WTC11 (cell line): ENCODE results near the gene CARD11. TPM values are rescaled to one million over a fixed set of nuclear protein-coding genes. Genes with fewer than 3 reads are reported as not detected.

Experiments used
- ATAC-seq: fragments of 200-7000 bp; cut with Tn5 transposase; 2 replicates; pipeline ENCODE4 v1.10.0; 2021; ENCODE audit warnings: mild to moderate bottlenecking, moderate library complexity
- CTCF ChIA-PET: fragments of 300-600 bp; sonication (Branson Sonifier 250); formaldehyde crosslinking; loops from one replicate; lab custom pipeline; 2021; ENCODE audit warnings: antibody characterized with exemption; lab: Charles Lee
- POLR2A ChIA-PET: fragments of 350-600 bp; sonication (Branson Sonifier 250); formaldehyde crosslinking; loops from one replicate; lab custom pipeline; 2021; ENCODE audit warnings: antibody characterized with exemption; lab: Charles Lee
- DNase-seq: peaks from one replicate; pipeline ENCODE4 v3.0.0; 2021; ENCODE audit warnings: low spot score
- H3K27ac Mint-ChIP-seq: 2 replicates; pipeline ENCODE4 v1.8.0; 2021; ENCODE audit warnings: mixed read lengths
- H3K27me3 Mint-ChIP-seq: 2 replicates; pipeline ENCODE4 v1.8.0; 2021; ENCODE audit warnings: low read depth, mild to moderate bottlenecking, moderate library complexity, mixed read lengths
- H3K36me3 Mint-ChIP-seq: 2 replicates; pipeline ENCODE4 v1.8.0; 2021; ENCODE audit warnings: mixed read lengths
- H3K4me1 Mint-ChIP-seq: 2 replicates; pipeline ENCODE4 v1.8.0; 2022; ENCODE audit warnings: mixed read lengths
- H3K4me3 Mint-ChIP-seq: 2 replicates; pipeline ENCODE4 v1.8.0; 2021; ENCODE audit warnings: mild to moderate bottlenecking, moderate library complexity, mixed read lengths
- H3K9me3 Mint-ChIP-seq: 2 replicates; pipeline ENCODE4 v1.8.0; 2021; ENCODE audit warnings: mixed read lengths
- MYBL2 ChIP-seq: sonication (generic); formaldehyde crosslinking; IDR thresholded peaks from 2 replicates; pipeline ENCODE4 v1.8.1; 2023; ENCODE audit warnings: mild to moderate bottlenecking, moderate library complexity, missing genetic modification reagents
- ZNF263 ChIP-seq: sonication (generic); formaldehyde crosslinking; IDR thresholded peaks from 2 replicates; pipeline ENCODE4 v1.8.1; 2022; ENCODE audit warnings: low read depth, mild to moderate bottlenecking, moderate library complexity, missing genetic modification reagents
- total RNA-seq: library from RNA; stranded (reverse); gene quantifications from 3 replicates; pipeline ENCODE4 v1.2.3, GENCODE V29; 2021
- TF ChIP-seq, protein P1 (sequence below): sonication (generic); formaldehyde crosslinking; IDR thresholded peaks from 2 replicates; pipeline ENCODE4 v1.8.0; 2022; ENCODE audit warnings: mild to moderate bottlenecking, missing genetic modification reagents
- TF ChIP-seq, protein P2 (sequence below): fragments of 250-450 bp; sonication (Bioruptor Pico); IDR thresholded peaks from 2 replicates; pipeline ENCODE4 v1.9.0; 2021; ENCODE audit warnings: mild to moderate bottlenecking
- TF ChIP-seq, protein P3 (sequence below): sonication (generic); formaldehyde crosslinking; IDR thresholded peaks from 2 replicates; pipeline ENCODE4 v1.8.0; 2022; ENCODE audit warnings: mild to moderate bottlenecking, missing genetic modification reagents
- TF ChIP-seq, protein P4 (sequence below): sonication (generic); formaldehyde crosslinking; IDR thresholded peaks from 2 replicates; pipeline ENCODE4 v1.8.1; 2023; ENCODE audit warnings: mild to moderate bottlenecking, moderate library complexity, missing genetic modification reagents
- TF ChIP-seq, protein P5 (sequence below): sonication (generic); formaldehyde crosslinking; IDR thresholded peaks from 2 replicates; pipeline ENCODE4 v1.8.1; 2023; ENCODE audit warnings: mild to moderate bottlenecking, missing genetic modification reagents
- TF ChIP-seq, protein P6 (sequence below): sonication (generic); formaldehyde crosslinking; IDR thresholded peaks from 2 replicates; pipeline ENCODE4 v1.8.1; 2023; ENCODE audit warnings: mild to moderate bottlenecking, missing genetic modification reagents, moderate library complexity
- TF ChIP-seq, protein P7 (sequence below): sonication (generic); formaldehyde crosslinking; conservative IDR thresholded peaks from 2 replicates; pipeline ENCODE4 v1.8.1; 2023; ENCODE audit warnings: mild to moderate bottlenecking, low read depth, missing genetic modification reagents, moderate library complexity
- TF ChIP-seq, protein P8 (sequence below): fragments of 200-600 bp; IDR thresholded peaks from 2 replicates; pipeline ENCODE4 v1.8.0; 2022; ENCODE audit warnings: antibody characterized with exemption

The CARD11 gene
- total RNA-seq, 1 experiment from 2014 or later = 40.8 TPM

DNA sequence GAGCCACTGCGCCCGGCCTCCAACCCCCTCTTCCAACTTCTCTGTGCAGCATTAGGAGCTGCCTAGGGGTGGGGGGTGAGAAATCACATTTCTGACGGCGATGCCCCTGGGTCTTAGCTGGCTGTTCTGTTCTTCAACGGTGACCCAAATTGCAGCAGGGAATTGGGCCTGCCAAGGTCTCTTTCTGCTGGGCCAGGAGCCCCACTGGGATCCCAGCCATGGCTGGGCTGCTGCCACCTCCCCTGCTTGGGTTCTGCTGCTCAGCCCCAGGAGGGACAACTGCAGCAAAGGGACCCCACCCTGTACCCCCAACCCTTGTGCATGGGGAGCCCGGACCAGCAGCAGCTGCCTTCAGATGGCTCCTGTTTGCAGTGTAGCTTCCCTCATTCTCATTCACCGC, 155.9 kb downstream of the CARD11 start:
- Mint-ChIP-seq H3K9me3 (no peaks in the 10 kb centered on the region), H3K4me3 (no peak overlapping the region), H3K27ac (no peak overlapping the region), H3K36me3 (no peaks in the 10 kb centered on the region), H3K4me1 (peaks cover 9% of the 10 kb centered on the region), H3K27me3 (no peaks in the 10 kb centered on the region)
- ChIA-PET POLR2A (no interaction called here), CTCF (interaction anchor here (0.5 to 2.4 kb wide), 14 partner anchors 23 to 518 kb away, joined by 3 to 10 read pairs (median 4); no protein-coding TSS in a partner anchor)
- TF ChIP-seq, protein P1, sequence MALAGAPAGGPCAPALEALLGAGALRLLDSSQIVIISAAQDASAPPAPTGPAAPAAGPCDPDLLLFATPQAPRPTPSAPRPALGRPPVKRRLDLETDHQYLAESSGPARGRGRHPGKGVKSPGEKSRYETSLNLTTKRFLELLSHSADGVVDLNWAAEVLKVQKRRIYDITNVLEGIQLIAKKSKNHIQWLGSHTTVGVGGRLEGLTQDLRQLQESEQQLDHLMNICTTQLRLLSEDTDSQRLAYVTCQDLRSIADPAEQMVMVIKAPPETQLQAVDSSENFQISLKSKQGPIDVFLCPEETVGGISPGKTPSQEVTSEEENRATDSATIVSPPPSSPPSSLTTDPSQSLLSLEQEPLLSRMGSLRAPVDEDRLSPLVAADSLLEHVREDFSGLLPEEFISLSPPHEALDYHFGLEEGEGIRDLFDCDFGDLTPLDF (CRISPR knock-in tag) = no peak
- TF ChIP-seq, protein P2, sequence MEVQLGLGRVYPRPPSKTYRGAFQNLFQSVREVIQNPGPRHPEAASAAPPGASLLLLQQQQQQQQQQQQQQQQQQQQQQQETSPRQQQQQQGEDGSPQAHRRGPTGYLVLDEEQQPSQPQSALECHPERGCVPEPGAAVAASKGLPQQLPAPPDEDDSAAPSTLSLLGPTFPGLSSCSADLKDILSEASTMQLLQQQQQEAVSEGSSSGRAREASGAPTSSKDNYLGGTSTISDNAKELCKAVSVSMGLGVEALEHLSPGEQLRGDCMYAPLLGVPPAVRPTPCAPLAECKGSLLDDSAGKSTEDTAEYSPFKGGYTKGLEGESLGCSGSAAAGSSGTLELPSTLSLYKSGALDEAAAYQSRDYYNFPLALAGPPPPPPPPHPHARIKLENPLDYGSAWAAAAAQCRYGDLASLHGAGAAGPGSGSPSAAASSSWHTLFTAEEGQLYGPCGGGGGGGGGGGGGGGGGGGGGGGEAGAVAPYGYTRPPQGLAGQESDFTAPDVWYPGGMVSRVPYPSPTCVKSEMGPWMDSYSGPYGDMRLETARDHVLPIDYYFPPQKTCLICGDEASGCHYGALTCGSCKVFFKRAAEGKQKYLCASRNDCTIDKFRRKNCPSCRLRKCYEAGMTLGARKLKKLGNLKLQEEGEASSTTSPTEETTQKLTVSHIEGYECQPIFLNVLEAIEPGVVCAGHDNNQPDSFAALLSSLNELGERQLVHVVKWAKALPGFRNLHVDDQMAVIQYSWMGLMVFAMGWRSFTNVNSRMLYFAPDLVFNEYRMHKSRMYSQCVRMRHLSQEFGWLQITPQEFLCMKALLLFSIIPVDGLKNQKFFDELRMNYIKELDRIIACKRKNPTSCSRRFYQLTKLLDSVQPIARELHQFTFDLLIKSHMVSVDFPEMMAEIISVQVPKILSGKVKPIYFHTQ (CRISPR knock-in tag) = no peak
- TF ChIP-seq, protein P3, sequence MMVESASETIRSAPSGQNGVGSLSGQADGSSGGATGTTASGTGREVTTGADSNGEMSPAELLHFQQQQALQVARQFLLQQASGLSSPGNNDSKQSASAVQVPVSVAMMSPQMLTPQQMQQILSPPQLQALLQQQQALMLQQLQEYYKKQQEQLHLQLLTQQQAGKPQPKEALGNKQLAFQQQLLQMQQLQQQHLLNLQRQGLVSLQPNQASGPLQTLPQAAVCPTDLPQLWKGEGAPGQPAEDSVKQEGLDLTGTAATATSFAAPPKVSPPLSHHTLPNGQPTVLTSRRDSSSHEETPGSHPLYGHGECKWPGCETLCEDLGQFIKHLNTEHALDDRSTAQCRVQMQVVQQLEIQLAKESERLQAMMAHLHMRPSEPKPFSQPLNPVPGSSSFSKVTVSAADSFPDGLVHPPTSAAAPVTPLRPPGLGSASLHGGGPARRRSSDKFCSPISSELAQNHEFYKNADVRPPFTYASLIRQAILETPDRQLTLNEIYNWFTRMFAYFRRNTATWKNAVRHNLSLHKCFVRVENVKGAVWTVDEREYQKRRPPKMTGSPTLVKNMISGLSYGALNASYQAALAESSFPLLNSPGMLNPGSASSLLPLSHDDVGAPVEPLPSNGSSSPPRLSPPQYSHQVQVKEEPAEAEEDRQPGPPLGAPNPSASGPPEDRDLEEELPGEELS = no peak
- no peak for TF ChIP-seq MYBL2 (CRISPR knock-in tag)
- TF ChIP-seq, protein P4, sequence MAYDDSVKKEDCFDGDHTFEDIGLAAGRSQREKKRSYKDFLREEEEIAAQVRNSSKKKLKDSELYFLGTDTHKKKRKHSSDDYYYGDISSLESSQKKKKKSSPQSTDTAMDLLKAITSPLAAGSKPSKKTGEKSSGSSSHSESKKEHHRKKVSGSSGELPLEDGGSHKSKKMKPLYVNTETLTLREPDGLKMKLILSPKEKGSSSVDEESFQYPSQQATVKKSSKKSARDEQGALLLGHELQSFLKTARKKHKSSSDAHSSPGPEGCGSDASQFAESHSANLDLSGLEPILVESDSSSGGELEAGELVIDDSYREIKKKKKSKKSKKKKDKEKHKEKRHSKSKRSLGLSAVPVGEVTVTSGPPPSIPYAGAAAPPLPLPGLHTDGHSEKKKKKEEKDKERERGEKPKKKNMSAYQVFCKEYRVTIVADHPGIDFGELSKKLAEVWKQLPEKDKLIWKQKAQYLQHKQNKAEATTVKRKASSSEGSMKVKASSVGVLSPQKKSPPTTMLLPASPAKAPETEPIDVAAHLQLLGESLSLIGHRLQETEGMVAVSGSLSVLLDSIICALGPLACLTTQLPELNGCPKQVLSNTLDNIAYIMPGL (CRISPR knock-in tag) = no peak
- no peak for TF ChIP-seq ZNF263 (CRISPR knock-in tag)
- DNase-seq (no peak), ATAC-seq (no peak)

DNA sequence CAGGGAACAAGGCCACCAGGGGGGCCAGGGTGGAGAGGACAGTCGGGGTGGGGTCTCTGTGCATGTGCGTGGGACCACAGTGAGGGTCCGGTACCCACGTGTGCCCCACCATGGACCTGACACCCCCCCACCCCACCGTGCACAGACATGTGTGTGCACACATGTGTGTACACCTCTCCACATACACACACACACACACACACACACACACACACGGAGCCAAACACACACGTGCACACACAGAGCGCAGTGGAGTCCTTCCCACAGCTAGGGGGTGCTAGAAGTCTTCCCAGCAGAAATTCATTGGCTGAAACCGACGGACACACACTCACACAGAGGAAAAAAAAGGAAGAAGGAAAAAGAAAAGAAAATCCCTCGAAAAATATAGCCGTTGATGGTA, 156.8 kb downstream of the CARD11 start:
- Mint-ChIP-seq H3K9me3 (no peaks in the 10 kb centered on the region), H3K4me3 (no peak overlapping the region), H3K27ac (no peak overlapping the region), H3K27me3 (no peaks in the 10 kb centered on the region), H3K36me3 (no peaks in the 10 kb centered on the region)
- DNase-seq (peak; percentile 59), ATAC-seq (peak; percentile 82)
- TF ChIP-seq, protein P5, sequence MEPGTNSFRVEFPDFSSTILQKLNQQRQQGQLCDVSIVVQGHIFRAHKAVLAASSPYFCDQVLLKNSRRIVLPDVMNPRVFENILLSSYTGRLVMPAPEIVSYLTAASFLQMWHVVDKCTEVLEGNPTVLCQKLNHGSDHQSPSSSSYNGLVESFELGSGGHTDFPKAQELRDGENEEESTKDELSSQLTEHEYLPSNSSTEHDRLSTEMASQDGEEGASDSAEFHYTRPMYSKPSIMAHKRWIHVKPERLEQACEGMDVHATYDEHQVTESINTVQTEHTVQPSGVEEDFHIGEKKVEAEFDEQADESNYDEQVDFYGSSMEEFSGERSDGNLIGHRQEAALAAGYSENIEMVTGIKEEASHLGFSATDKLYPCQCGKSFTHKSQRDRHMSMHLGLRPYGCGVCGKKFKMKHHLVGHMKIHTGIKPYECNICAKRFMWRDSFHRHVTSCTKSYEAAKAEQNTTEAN = peak; percentile 76
- TF ChIP-seq, protein P6, sequence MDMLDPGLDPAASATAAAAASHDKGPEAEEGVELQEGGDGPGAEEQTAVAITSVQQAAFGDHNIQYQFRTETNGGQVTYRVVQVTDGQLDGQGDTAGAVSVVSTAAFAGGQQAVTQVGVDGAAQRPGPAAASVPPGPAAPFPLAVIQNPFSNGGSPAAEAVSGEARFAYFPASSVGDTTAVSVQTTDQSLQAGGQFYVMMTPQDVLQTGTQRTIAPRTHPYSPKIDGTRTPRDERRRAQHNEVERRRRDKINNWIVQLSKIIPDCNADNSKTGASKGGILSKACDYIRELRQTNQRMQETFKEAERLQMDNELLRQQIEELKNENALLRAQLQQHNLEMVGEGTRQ (CRISPR knock-in tag) = peak; percentile 49; the same call in 1 of the 2 replicates
- no peak for TF ChIP-seq ZNF263 (CRISPR knock-in tag)
- TF ChIP-seq, protein P7, sequence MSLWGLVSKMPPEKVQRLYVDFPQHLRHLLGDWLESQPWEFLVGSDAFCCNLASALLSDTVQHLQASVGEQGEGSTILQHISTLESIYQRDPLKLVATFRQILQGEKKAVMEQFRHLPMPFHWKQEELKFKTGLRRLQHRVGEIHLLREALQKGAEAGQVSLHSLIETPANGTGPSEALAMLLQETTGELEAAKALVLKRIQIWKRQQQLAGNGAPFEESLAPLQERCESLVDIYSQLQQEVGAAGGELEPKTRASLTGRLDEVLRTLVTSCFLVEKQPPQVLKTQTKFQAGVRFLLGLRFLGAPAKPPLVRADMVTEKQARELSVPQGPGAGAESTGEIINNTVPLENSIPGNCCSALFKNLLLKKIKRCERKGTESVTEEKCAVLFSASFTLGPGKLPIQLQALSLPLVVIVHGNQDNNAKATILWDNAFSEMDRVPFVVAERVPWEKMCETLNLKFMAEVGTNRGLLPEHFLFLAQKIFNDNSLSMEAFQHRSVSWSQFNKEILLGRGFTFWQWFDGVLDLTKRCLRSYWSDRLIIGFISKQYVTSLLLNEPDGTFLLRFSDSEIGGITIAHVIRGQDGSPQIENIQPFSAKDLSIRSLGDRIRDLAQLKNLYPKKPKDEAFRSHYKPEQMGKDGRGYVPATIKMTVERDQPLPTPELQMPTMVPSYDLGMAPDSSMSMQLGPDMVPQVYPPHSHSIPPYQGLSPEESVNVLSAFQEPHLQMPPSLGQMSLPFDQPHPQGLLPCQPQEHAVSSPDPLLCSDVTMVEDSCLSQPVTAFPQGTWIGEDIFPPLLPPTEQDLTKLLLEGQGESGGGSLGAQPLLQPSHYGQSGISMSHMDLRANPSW (CRISPR knock-in tag) = 0 out of 2 replicates have a peak, but pooled peaks have one; percentile 24
- TF ChIP-seq, protein P8, sequence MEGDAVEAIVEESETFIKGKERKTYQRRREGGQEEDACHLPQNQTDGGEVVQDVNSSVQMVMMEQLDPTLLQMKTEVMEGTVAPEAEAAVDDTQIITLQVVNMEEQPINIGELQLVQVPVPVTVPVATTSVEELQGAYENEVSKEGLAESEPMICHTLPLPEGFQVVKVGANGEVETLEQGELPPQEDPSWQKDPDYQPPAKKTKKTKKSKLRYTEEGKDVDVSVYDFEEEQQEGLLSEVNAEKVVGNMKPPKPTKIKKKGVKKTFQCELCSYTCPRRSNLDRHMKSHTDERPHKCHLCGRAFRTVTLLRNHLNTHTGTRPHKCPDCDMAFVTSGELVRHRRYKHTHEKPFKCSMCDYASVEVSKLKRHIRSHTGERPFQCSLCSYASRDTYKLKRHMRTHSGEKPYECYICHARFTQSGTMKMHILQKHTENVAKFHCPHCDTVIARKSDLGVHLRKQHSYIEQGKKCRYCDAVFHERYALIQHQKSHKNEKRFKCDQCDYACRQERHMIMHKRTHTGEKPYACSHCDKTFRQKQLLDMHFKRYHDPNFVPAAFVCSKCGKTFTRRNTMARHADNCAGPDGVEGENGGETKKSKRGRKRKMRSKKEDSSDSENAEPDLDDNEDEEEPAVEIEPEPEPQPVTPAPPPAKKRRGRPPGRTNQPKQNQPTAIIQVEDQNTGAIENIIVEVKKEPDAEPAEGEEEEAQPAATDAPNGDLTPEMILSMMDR = peak; percentile 66
- TF ChIP-seq, all 79 proteins: peak for 4
- peaks cover 16% of the 10 kb centered on the region for H3K4me1 Mint-ChIP-seq
- ChIA-PET CTCF (interaction anchor here (0.6 to 2.4 kb wide), 18 partner anchors 9 to 513 kb away, joined by 3 to 10 read pairs (median 4); no protein-coding TSS in a partner anchor), POLR2A (interaction anchor here (0.7 kb wide), 1 partner anchor 19 kb away, joined by 6 read pairs; no protein-coding TSS in a partner anchor)
